HepG2 (cell line): ENCODE measurements around the gene GAS2L2. TPM values are rescaled to one million over a fixed set of nuclear protein-coding genes. Genes with fewer than 3 reads are reported as not detected.

ENCODE experiments used
- ARID5B ChIP-seq: IDR thresholded peaks from 2 replicates; pipeline ENCODE4 v1.4.0; 2020; ENCODE audit warnings: mild to moderate bottlenecking, missing genetic modification reagents
- CCDC6 ChIP-seq: sonication (generic); formaldehyde crosslinking; IDR thresholded peaks from 2 replicates; pipeline ENCODE4 v1.8.1; 2022; ENCODE audit warnings: mild to moderate bottlenecking, missing genetic modification reagents, moderate library complexity
- ELF4 ChIP-seq: sonication (generic); formaldehyde crosslinking; IDR thresholded peaks from 2 replicates; pipeline ENCODE4 v1.5.0; 2020; ENCODE audit warnings: missing genetic modification reagents, mild to moderate bottlenecking, moderate library complexity, borderline replicate concordance
- FOXP1 ChIP-seq, 2 experiments: fragments of 450-650 bp in 1 of 2; IDR thresholded peaks; 2 replicates each; pipeline ENCODE4 v1.6.1; 2017 to 2018; ENCODE audit warnings: antibody characterized with exemption in 1 of 2
- IRF2 ChIP-seq: IDR thresholded peaks from 2 replicates; pipeline ENCODE4 v1.6.1; 2018; ENCODE audit warnings: missing genetic modification reagents, missing compliant biosample characterization
- KLF12 ChIP-seq: sonication (generic); formaldehyde crosslinking; IDR thresholded peaks from 2 replicates; pipeline ENCODE4 v1.4.0; 2020; ENCODE audit warnings: missing genetic modification reagents, borderline replicate concordance
- NFIB ChIP-seq: sonication (generic); formaldehyde crosslinking; IDR thresholded peaks from 2 replicates; pipeline ENCODE4 v1.9.0; 2021; ENCODE audit warnings: missing genetic modification reagents, mild to moderate bottlenecking, borderline replicate concordance
- PAWR ChIP-seq: sonication (generic); formaldehyde crosslinking; IDR thresholded peaks from 2 replicates; pipeline ENCODE4 v1.4.0; 2020; ENCODE audit warnings: missing genetic modification reagents, mild to moderate bottlenecking, borderline replicate concordance
- PTBP1 ChIP-seq: fragments of 200-400 bp; formaldehyde crosslinking; IDR thresholded peaks from 2 replicates; pipeline ENCODE4 v1.6.1; 2018; ENCODE audit warnings: low read length, low read depth; ENCODE audit not compliant: poor library complexity, severe bottlenecking
- STAT6 ChIP-seq: sonication (generic); formaldehyde crosslinking; IDR thresholded peaks from 2 replicates; pipeline ENCODE4 v1.4.0; 2020; ENCODE audit warnings: missing genetic modification reagents, mild to moderate bottlenecking, borderline replicate concordance
- TFDP1 ChIP-seq: IDR thresholded peaks from 2 replicates; pipeline ENCODE4 v1.6.1; 2016; ENCODE audit warnings: missing compliant biosample characterization, missing genetic modification reagents, borderline replicate concordance
- ZFP36L1 ChIP-seq: sonication (generic); formaldehyde crosslinking; IDR thresholded peaks from 2 replicates; pipeline ENCODE4 v1.8.0; 2022; ENCODE audit warnings: mild to moderate bottlenecking, missing genetic modification reagents, moderate library complexity
- ZKSCAN5 ChIP-seq: sonication (generic); formaldehyde crosslinking; IDR thresholded peaks from 2 replicates; pipeline ENCODE4 v1.5.1; 2020; ENCODE audit warnings: mild to moderate bottlenecking, missing genetic modification reagents
- ZNF317 ChIP-seq: sonication (generic); formaldehyde crosslinking; IDR thresholded peaks from 2 replicates; pipeline ENCODE4 v1.5.0; 2020; ENCODE audit warnings: mild to moderate bottlenecking, missing genetic modification reagents
- ZNF556 ChIP-seq: sonication (generic); formaldehyde crosslinking; IDR thresholded peaks from 2 replicates; pipeline ENCODE4 v1.4.0; 2020; ENCODE audit warnings: mild to moderate bottlenecking, missing genetic modification reagents, borderline replicate concordance
- ZNF772 ChIP-seq: sonication (generic); formaldehyde crosslinking; IDR thresholded peaks from 2 replicates; pipeline ENCODE4 v1.5.0; 2020; ENCODE audit warnings: mild to moderate bottlenecking, missing genetic modification reagents
- ZNF777 ChIP-seq: sonication (generic); formaldehyde crosslinking; IDR thresholded peaks from 2 replicates; pipeline ENCODE4 v1.4.0; 2020; ENCODE audit warnings: missing genetic modification reagents
- polyA plus RNA-seq, 8 experiments: library from polyadenylated mRNA; depleted of rRNA in 3 of 8; stranded (reverse) in 7 of 8; unstranded in 1 of 8; fragments of >200 nt; fragmentation: Illumina TruSeq in 4 of 8; extraction: Trizol in 4 of 8; gene quantifications; 2 replicates each; pipeline versions ENCODE4 v1.2.1 to v1.2.3, GENCODE V29; 2011 to 2016; ENCODE audit warnings: low read depth in 4 of 8, missing spikeins in 1 of 8, mixed read lengths in 1 of 8; ENCODE audit not compliant: insufficient read depth in 1 of 8
- total RNA-seq, 5 experiments: library from RNA; depleted of rRNA; stranded (reverse); fragments of >200 nt; fragmentation: Illumina TruSeq; extraction: Trizol; gene quantifications; 2 replicates each; pipeline ENCODE4 v1.2.3, GENCODE V29; 2016; ENCODE audit warnings: low read depth in 1 of 5
- TF ChIP-seq, protein P1 (sequence below): sonication (generic); formaldehyde crosslinking; IDR thresholded peaks from 2 replicates; pipeline ENCODE4 v1.4.0; 2020; ENCODE audit warnings: mild to moderate bottlenecking, missing genetic modification reagents, borderline replicate concordance

Gene GAS2L2
- total and polyA plus RNA-seq, 2 of the 13 experiments (the other 11 are each of a cell fraction or from before 2014, with no cell fraction given), result not detected

DNA sequence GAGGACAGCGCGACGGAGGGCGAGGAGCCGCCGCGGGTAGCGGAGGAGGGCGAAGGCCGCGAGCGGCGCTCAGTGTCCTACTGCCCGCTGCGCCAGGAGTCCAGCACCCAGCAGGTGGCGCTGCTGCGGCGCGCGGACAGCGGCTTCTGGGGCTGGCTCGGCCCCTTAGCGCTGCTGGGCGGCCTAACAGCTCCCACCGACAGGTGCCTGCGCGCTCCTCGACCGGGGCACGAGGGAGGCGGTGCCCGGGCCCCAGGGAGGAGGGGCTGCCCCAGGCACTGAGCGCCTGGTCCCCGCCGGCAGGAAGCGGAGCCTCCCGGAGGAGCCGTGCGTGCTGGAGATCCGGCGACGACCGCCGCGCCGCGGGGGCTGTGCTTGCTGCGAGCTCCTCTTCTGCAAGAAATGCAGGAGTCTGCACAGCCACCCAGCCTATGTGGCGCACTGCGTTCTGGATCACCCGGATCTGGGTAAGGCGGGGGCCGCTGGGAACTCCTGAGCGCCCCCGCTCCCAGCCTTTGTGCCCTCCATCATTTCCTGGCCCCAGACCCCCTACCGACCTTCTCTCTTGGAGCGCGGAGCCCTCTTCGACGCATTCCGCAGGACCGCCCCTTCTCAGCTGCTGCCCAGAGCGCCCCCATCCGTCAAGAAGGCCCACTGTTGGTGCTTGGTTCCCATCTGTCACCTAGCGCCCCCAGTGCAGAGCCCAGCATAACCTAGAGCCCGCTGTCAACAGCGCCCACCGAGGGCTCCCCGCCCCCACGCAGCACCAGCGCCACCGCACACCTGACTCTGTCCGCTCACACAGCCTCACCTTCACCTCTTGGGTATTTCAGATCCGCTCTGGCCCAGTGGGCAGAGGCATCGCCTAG, 11.3 kb upstream of the GAS2L2 start (continued):
- TF ChIP-seq ARID5B (CRISPR knock-in tag) (peak; percentile 62), KLF12 (CRISPR knock-in tag) (no peak; the same call in 1 of the 2 replicates), PAWR (CRISPR knock-in tag) (0 out of 2 replicates have a peak, but pooled peaks have one; percentile 42), ZKSCAN5 (CRISPR knock-in tag) (no peak), ZNF777 (peak; percentile 98), PTBP1 (no peak), CCDC6 (CRISPR knock-in tag) (peak; percentile 78), ZFP36L1 (CRISPR knock-in tag) (0 out of 2 replicates have a peak, but pooled peaks have one; percentile 45), NFIB (CRISPR knock-in tag) (no peak), ZNF317 (0 out of 2 replicates have a peak, but pooled peaks have one; percentile 26), FOXP1 (IDR thresholded peaks at IDR 0.05) (no peak), FOXP1 (CRISPR knock-in tag; IDR thresholded peaks at IDR 0.05) (no peak), STAT6 (peak; percentile 27; the same call in 1 of the 2 replicates), TFDP1 (CRISPR knock-in tag) (peak; percentile 73; the same call in 1 of the 2 replicates), ZNF556 (CRISPR knock-in tag) (peak; percentile 90), ZNF772 (CRISPR knock-in tag) (peak; percentile 77; the same call in 1 of the 2 replicates), ELF4 (CRISPR knock-in tag) (no peak), IRF2 (CRISPR knock-in tag) (peak; percentile 54; the same call in 1 of the 2 replicates)
- TF ChIP-seq, protein P1, sequence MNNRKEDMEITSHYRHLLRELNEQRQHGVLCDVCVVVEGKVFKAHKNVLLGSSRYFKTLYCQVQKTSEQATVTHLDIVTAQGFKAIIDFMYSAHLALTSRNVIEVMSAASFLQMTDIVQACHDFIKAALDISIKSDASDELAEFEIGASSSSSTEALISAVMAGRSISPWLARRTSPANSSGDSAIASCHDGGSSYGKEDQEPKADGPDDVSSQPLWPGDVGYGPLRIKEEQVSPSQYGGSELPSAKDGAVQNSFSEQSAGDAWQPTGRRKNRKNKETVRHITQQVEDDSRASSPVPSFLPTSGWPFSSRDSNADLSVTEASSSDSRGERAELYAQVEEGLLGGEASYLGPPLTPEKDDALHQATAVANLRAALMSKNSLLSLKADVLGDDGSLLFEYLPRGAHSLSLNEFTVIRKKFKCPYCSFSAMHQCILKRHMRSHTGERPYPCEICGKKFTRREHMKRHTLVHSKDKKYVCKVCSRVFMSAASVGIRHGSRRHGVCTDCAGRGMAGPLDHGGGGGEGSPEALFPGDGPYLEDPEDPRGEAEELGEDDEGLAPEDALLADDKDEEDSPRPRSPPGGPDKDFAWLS, result peak; percentile 61; the same call in 1 of the 2 replicates
